G401 (cell line): ENCODE measurements around the gene SETD3. TPM values are rescaled to one million over a fixed set of nuclear protein-coding genes. Genes with fewer than 3 reads are reported as not detected.
A peak's percentile ranks its signal among the peaks of the same experiment; 100 is the strongest.

Experiments
- DNase-seq: peaks from one replicate; pipeline ENCODE4 v3.0.0-alpha.2; 2015; ENCODE audit warnings: low spot score
- in situ Hi-C: cut with HindIII; loops from 2 replicates; pipeline ENCODE4 v1.10.0; 2016; ENCODE audit warnings: low sequenced_read_pairs, mixed read lengths
- total RNA-seq: library from RNA; depleted of rRNA; stranded (reverse); fragments of >200 nt; shearing (Covaris generic); gene quantifications from 2 replicates; pipeline ENCODE4 v1.2.3, GENCODE V29; 2014

Gene SETD3
- total RNA-seq, 1 experiment from 2014 or later = 54.9 TPM

GRCh38 chr14:99410019-99410418, 70.6 kb downstream of the SETD3 start:
- in situ Hi-C loops = no loop called here
- DNase-seq = no peak

GRCh38 chr14:99408971-99409289, 71.7 kb downstream of the SETD3 start:
- in situ Hi-C loops = no loop called here
- DNase-seq = no peak

GRCh38 chr14:99408286-99408970, 72.2 kb downstream of the SETD3 start:
- in situ Hi-C loops = no loop called here

GRCh38 chr14:99407416-99407815, 73.2 kb downstream of the SETD3 start:
- in situ Hi-C loops = no loop called here
- no peak for DNase-seq

More at GRCh38 chr14:99408286-99408970, 72.2 kb downstream of the SETD3 start:
- no peak for DNase-seq

GRCh38 chr14:99402950-99403349, 77.7 kb downstream of the SETD3 start:
- DNase-seq = no peak
- in situ Hi-C loops = no loop called here

GRCh38 chr14:99402285-99402648, 78.4 kb downstream of the SETD3 start:
- in situ Hi-C loops = no loop called here

GRCh38 chr14:99401621-99402284, 78.9 kb downstream of the SETD3 start:
- no peak for DNase-seq
- in situ Hi-C loops = no loop called here

More at GRCh38 chr14:99402285-99402648, 78.4 kb downstream of the SETD3 start:
- DNase-seq = no peak

- in situ Hi-C loops = no loop called here
- no peak for DNase-seq
Measured at GRCh38 chr14:99401211-99401610, 79.4 kb downstream of the SETD3 start.

- no peak for DNase-seq
Measured at GRCh38 chr14:99397698-99398097, 83.0 kb downstream of the SETD3 start.

GRCh38 chr14:99395909-99396530, 84.6 kb downstream of the SETD3 start:
- DNase-seq = no peak
- in situ Hi-C loops = no loop called here

More at GRCh38 chr14:99397698-99398097, 83.0 kb downstream of the SETD3 start:
- in situ Hi-C loops = no loop called here

- DNase-seq = no peak
- in situ Hi-C loops = no loop called here
Measured at GRCh38 chr14:99394602-99395156, 86.0 kb downstream of the SETD3 start.

GRCh38 chr14:99393059-99393655, 87.5 kb downstream of the SETD3 start:
- in situ Hi-C loops = no loop called here
- DNase-seq = peak; percentile 25

- DNase-seq = no peak
- in situ Hi-C loops = no loop called here
Measured at GRCh38 chr14:99391671-99392070, 89.0 kb downstream of the SETD3 start.

- DNase-seq = no peak
Measured at GRCh38 chr14:99389174-99389826, 91.4 kb downstream of the SETD3 start.

GRCh38 chr14:99388286-99388685, 92.4 kb downstream of the SETD3 start:
- in situ Hi-C loops = no loop called here
- no peak for DNase-seq

More at GRCh38 chr14:99389174-99389826, 91.4 kb downstream of the SETD3 start:
- in situ Hi-C loops = no loop called here

GRCh38 chr14:99387880-99388279, 92.8 kb downstream of the SETD3 start:
- in situ Hi-C loops = no loop called here
- DNase-seq = no peak

- DNase-seq = no peak
- in situ Hi-C loops = no loop called here
Measured at GRCh38 chr14:99384450-99385417, 95.9 kb downstream of the SETD3 start.
